Right cardiac atrium (tissue), 5 donors: ENCODE data around the gene TMEM163. TPM values are rescaled to one million over a fixed set of nuclear protein-coding genes. Genes with fewer than 3 reads are reported as not detected.
"Not testable (repeated sequence)": the region's sequence is repeated elsewhere in the genome, so short reads cannot be mapped to it uniquely, and the experiment has no call there.

Experiments
- ATAC-seq, 2 donors: fragments of 200-7000 bp; cut with Tn5 transposase; one replicate each; pipeline versions ENCODE4 v1.8.0 to v1.9.1; 2020; ENCODE audit warnings: moderate library complexity in 2 of 2, mild to moderate bottlenecking in 1 of 2
- DNase-seq, 3 donors: peaks; one replicate each; pipeline ENCODE4 v3.0.0-alpha.2; 2020
- H3K27ac ChIP-seq: one replicate; pipeline ENCODE4 v1.5.1; 2013; ENCODE audit warnings: mild to moderate bottlenecking, low read length, control low read depth, moderate library complexity
- H3K27me3 ChIP-seq: one replicate; pipeline ENCODE4 v1.6.1; 2013; ENCODE audit not compliant: control insufficient read depth, insufficient read depth
- H3K4me1 ChIP-seq: one replicate; pipeline ENCODE4 v1.6.1; 2013; ENCODE audit warnings: low read length; ENCODE audit not compliant: control insufficient read depth, insufficient read depth
- H3K4me3 ChIP-seq: one replicate; pipeline ENCODE4 v1.5.1; 2013; ENCODE audit warnings: low read length, control low read depth
- H3K9me3 ChIP-seq: one replicate; pipeline ENCODE4 v1.6.1; 2013; ENCODE audit warnings: low read length; ENCODE audit not compliant: control insufficient read depth
- WGBS: extraction: QIAGEN DNeasy Blood & Tissue Kit; methylation state at CpG from one replicate; pipeline ENCODE4 v1.1.7; 2013; 5-methylcytosine and 5-hydroxymethylcytosine counted together
- intact Hi-C, 4 donors: fragments of 100-400 bp; cut with DNase I; formaldehyde crosslinking; loops; one replicate each; pipeline versions ENCODE4 v1.11.0 to v1.14.0; 2022 to 2023
- polyA plus RNA-seq: library from polyadenylated mRNA; stranded (reverse); fragments of 200-250 nt; gene quantifications from one replicate; pipeline ENCODE4 v1.2.3, GENCODE V29; 2013
- total RNA-seq, 4 donors: library from RNA; stranded (reverse); fragmentation: NEBNext Ultra II Directional; extraction: Animal tissue kit (Norgen Biotek cat#: 25700); gene quantifications; one replicate each; pipeline ENCODE4 v1.2.1, GENCODE V29; 2021
- donor health status: healthy with polysubstance abuse.
- donor health status: DM: no; HTN: yes; CAD: no.
- donor health status: DM: no; HTN: no; CAD: no.
- donor health status: DM: no; HTN: yes; CAD: no; lungs with severe emphysema.
- donor health status: DM: yes; HTN: yes; CAD: no.

The TMEM163 gene
- total and polyA plus RNA-seq, 5 donors: 3.3 to 7.1 (median 4.9) TPM

DNA sequence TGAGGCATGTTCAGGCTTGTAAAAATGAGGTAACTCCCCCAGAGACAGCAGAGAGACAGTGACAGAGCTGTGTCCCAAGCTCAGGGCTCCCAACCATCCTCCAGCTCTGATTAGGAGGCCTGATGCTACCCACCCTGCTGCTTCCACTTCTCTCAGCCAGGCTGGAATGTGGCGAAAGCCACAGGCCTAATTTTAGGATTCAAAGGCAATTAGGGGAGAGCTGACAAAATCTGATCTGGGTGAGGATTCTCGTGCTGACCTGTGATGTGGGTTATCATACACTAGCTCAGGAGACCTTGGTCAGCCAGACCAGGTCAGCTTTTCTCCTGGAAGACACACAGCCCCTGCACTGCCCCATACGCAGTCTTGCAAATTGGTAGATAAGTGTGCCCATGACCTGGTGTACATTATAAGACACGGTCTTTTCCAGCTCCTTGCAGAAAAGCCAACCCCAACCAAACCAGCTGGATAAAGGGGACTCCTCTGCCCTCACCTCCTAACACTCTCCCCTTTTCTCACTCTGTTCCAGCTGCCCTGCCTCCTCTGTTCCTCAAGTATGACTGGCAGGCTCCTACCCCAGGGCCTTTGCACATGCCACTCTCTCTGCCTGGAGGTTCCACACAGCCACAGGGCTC lies 239.0 kb downstream of the TMEM163 start:
- H3K27me3 ChIP-seq: no peaks in the 10 kb centered on the region
- no peaks in the 10 kb centered on the region for H3K9me3 ChIP-seq
- 73% methylated on average over 4 of the region's 4 CpGs for WGBS
- DNase-seq (no peak), ATAC-seq (peak in 1 of 2 donors; percentile 22)
- no peak overlapping the region for H3K4me3 ChIP-seq
- H3K27ac ChIP-seq: no peak overlapping the region
- H3K4me1 ChIP-seq: peaks cover 4% of the 10 kb centered on the region
- intact Hi-C loops: no loop called here

DNA sequence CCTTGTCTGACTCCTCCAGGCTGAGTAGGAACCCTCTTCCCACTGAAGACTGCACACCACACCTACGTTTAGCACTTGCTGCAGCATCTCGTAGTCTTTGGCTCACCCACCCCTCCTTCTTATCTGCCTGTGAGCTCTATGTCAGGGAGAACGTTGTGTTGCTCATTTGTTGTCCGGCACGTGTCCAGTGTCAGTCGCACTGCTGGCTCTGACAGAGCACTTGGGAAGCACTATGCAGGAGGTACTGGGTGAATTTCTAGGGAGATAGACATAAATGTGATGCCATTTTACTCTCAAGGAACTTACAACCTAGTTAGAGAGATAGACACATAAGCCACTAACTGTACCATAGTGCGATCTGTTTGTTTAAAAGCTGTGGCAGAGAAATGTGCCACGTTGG lies 241.8 kb downstream of the TMEM163 start:
- intact Hi-C loops, H3K27ac ChIP-seq, H3K4me3 ChIP-seq, DNase-seq, H3K4me1 ChIP-seq, H3K27me3 ChIP-seq, H3K9me3 ChIP-seq: not testable (repeated sequence)
- WGBS: 63% methylated on average over 8 of the region's 8 CpGs
- peak in 1 of 2 donors; percentile 43 for ATAC-seq

DNA sequence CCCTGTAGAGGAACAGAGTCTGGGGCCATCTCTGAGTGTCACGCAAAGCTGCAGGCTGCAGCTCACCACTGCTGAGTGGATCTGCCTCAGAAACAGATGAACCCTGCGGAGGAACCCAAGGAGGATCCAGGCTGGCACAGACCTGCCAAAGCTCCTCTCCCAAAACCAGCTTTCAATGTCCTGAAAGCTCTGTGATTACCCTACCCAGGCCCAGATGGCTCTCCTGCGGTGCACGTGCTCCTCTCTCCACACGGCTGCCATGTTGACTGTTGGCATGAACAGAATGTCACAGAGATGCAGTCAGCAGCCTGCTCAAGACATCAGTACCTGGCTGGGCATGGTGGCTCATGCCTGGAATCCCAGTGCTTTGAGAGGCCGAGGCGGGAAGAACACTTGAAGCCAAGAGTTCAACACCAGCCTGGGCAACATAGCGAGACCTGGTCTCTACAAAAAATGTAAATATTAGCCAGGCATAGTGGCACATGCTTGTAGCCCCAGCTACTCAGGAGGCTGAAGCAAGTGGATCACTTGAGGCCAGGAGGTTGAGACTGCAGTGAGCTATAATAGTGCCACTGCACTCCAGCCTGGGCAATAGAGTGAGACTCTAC lies 248.1 kb downstream of the TMEM163 start:
- no peak overlapping the region for H3K27ac ChIP-seq
- no peaks in the 10 kb centered on the region for H3K9me3 ChIP-seq
- WGBS: 95% methylated on average over 8 of the region's 8 CpGs
- no peak for ATAC-seq
- H3K4me1 ChIP-seq: no peaks in the 10 kb centered on the region
- intact Hi-C loops: no loop called here
- DNase-seq: no peak
- H3K4me3 ChIP-seq: no peak overlapping the region
- H3K27me3 ChIP-seq: no peaks in the 10 kb centered on the region

DNA sequence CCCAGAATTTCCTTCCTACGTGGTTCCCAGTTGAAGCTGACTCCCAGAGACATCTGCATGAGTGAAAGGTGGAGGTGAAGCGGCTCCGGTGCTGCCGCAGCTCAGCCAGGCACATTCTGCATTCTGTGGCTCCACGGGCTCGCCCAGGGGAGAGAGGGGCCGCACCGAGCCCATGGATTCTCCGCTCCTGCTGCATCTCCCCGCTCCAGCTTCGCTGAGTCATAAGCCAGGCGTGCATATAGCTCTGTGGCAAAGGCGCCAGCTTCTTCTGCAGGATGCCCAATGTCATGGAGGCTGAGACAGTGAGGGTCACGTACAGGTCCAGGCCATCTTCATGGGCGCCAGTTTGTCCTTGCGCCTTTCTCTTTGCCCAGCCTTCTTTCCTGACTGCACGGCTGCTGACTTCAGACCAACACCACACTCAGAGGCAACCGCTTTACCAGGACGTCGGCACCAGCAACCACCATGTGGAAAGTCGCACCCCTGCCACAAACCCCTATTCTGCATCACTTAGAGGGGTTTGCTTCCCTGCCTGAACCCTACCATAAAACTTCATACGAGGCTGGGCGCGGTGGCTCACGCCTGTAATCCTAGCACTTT lies 249.2 kb downstream of the TMEM163 start:
- ATAC-seq (no peak), DNase-seq (no peak)
- Histone ChIP-seq H3K27me3 (no peaks in the 10 kb centered on the region), H3K9me3 (no peaks in the 10 kb centered on the region), H3K4me1 (no peaks in the 10 kb centered on the region), H3K4me3 (no peak overlapping the region), H3K27ac (no peak overlapping the region)
- WGBS: 94% methylated on average over 25 of the region's 25 CpGs
- intact Hi-C loops: loop anchor here in 2 of 4 donors (10.0 kb wide), 2 partner anchors 305 to 425 kb away; no protein-coding TSS in a partner anchor

DNA sequence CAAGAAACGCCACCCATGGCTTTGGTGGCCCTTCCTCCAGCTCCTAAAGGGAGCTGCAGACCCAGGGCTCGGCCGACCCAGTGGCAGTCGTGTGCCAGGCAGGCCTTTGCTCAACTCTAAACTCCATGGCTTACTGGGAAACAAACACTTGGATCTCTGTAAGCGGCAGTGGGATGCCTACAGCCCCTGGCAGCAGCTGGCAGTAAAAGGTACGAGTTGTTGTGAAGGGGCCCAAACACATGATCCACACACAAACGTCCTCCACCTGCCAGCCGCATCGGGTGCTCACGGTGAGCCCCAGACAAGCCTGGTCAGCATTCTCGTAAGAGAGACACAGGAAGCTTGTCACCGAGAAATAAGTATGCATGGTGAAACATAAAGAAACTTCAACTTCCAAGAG lies 250.0 kb downstream of the TMEM163 start:
- H3K9me3 ChIP-seq: no peaks in the 10 kb centered on the region
- no peak for ATAC-seq
- no peak overlapping the region for H3K4me3 ChIP-seq
- H3K27me3 ChIP-seq: no peaks in the 10 kb centered on the region
- DNase-seq: no peak
- WGBS: 90% methylated on average over 12 of the region's 12 CpGs
- no peak overlapping the region for H3K27ac ChIP-seq
- no peaks in the 10 kb centered on the region for H3K4me1 ChIP-seq
- intact Hi-C loops: loop anchor here in 2 of 4 donors (10.0 kb wide), 2 partner anchors 306 to 426 kb away; no protein-coding TSS in a partner anchor

DNA sequence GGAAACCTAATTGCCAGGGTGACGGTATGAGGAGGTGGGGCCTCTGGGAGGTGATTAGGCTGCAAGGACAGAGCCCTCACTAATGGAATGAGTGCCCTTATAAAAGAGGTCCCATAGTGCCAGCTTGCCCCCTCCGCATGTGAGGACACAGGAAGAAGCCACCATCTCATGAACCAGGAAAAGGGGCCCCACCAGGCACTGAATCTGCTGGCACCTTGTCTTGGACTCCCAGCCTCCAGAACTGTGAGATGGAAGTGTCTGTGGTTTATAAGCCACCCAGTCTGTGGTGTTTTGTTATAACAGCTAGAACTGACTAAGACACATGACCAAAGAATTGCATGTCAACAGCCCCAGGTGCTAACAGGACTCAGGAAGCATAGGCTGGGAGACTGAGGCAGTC lies 250.6 kb downstream of the TMEM163 start:
- intact Hi-C loops: loop anchor here in 2 of 4 donors (10.0 kb wide), 2 partner anchors 307 to 427 kb away; no protein-coding TSS in a partner anchor
- no peaks in the 10 kb centered on the region for H3K9me3 ChIP-seq
- no peak for DNase-seq
- 94% methylated on average over 2 of the region's 2 CpGs for WGBS
- no peaks in the 10 kb centered on the region for H3K27me3 ChIP-seq
- no peak overlapping the region for H3K4me3 ChIP-seq
- no peak for ATAC-seq
- H3K4me1 ChIP-seq: no peaks in the 10 kb centered on the region
- H3K27ac ChIP-seq: no peak overlapping the region

DNA sequence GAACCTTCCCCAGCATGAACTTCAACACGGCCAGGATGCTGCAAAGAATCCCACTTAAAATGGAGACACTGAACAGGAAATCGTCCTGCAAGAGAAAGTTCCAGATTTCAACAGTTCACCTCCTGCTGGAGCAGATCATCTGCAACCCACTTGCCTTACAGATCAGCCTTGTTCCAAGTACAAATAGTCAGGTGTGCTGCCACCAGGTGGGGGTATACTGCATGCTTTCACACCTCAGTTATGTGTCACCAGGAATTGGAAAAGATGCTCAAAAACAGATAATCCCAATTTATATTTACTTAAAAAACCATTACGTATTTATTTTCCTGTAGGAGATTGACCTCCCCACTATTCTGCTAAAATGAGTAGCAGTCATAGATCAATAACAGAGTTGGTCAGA lies 252.7 kb downstream of the TMEM163 start:
- H3K4me3 ChIP-seq: no peak overlapping the region
- no peaks in the 10 kb centered on the region for H3K27me3 ChIP-seq
- DNase-seq (no peak), ATAC-seq (no peak)
- intact Hi-C loops: loop anchor here in 2 of 4 donors (10.0 kb wide), 2 partner anchors 309 to 429 kb away; no protein-coding TSS in a partner anchor
- H3K27ac ChIP-seq: no peak overlapping the region
- WGBS: 65% methylated on average over 3 of the region's 3 CpGs
- no peaks in the 10 kb centered on the region for H3K9me3 ChIP-seq
- no peaks in the 10 kb centered on the region for H3K4me1 ChIP-seq

DNA sequence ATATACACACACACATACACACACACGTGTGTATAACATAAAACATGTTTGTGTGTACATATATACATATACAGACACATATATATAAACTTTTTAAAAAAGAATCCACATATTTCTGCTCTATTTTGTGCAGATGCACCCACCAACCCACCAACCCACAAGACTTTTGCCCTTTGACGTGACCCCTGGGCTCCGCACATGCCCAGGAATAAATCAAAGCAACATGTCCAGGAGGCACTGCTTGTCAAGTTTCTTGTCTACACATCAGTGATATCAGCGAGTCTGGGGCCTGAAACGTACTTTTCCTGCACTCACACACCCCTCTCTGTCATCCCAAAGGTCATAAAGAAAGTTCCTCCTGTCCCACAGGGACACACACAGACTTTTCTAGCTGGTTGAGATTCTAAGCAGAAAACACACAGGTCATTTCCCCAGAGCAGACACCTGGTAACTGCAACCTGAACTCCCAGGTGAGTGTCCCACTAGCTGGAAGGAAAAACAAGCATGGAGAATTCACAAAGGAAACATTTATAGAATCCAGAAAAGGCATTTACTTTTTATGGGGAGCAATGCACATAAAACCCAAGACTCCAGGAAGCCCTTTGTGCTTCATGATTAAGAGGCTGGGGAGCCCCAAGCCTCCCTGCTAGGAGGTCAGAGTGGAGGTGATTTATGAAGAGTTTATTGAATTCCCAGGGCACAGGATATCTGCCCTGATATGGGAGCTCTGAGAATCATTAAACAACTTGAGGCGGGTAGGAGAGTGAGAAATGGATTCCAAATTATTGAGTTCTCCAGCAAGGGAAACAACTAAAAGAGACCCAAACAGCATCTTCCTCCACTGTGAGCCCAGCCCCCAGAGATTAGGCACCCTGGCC lies 253.3 kb downstream of the TMEM163 start:
- Histone ChIP-seq H3K27ac (no peak overlapping the region), H3K4me1 (no peaks in the 10 kb centered on the region), H3K9me3 (no peaks in the 10 kb centered on the region), H3K27me3 (no peaks in the 10 kb centered on the region), H3K4me3 (no peak overlapping the region)
- intact Hi-C loops: loop anchor here in 2 of 4 donors (10.0 kb wide), 2 partner anchors 309 to 429 kb away; no protein-coding TSS in a partner anchor
- 73% methylated on average over 6 of the region's 6 CpGs for WGBS
- no peak for DNase-seq
- no peak for ATAC-seq

DNA sequence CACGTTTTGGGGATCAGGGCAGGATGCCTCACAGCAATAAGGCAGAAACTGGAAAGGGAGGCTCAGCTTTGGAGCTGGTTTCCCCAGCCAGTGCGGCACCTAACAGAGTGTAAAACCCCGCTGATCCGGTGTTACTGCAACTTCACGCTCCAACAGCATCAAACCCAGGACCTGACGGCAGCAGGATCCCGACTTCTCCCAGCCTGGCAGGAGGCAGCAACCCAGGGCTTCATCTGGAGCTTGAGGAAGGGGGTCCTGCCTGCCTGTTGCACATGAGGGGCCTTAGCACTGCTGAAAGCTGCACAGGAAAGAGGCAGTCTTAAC lies 255.1 kb downstream of the TMEM163 start:
- intact Hi-C loops: loop anchor here (5.0 to 10.0 kb wide), 5 partner anchors 311 to 439 kb away; no protein-coding TSS in a partner anchor
- no peak for ATAC-seq
- no peaks in the 10 kb centered on the region for H3K9me3 ChIP-seq
- no peak overlapping the region for H3K4me3 ChIP-seq
- H3K4me1 ChIP-seq: no peaks in the 10 kb centered on the region
- WGBS: 90% methylated on average over 7 of the region's 7 CpGs
- DNase-seq: no peak
- no peaks in the 10 kb centered on the region for H3K27me3 ChIP-seq
- H3K27ac ChIP-seq: no peak overlapping the region

DNA sequence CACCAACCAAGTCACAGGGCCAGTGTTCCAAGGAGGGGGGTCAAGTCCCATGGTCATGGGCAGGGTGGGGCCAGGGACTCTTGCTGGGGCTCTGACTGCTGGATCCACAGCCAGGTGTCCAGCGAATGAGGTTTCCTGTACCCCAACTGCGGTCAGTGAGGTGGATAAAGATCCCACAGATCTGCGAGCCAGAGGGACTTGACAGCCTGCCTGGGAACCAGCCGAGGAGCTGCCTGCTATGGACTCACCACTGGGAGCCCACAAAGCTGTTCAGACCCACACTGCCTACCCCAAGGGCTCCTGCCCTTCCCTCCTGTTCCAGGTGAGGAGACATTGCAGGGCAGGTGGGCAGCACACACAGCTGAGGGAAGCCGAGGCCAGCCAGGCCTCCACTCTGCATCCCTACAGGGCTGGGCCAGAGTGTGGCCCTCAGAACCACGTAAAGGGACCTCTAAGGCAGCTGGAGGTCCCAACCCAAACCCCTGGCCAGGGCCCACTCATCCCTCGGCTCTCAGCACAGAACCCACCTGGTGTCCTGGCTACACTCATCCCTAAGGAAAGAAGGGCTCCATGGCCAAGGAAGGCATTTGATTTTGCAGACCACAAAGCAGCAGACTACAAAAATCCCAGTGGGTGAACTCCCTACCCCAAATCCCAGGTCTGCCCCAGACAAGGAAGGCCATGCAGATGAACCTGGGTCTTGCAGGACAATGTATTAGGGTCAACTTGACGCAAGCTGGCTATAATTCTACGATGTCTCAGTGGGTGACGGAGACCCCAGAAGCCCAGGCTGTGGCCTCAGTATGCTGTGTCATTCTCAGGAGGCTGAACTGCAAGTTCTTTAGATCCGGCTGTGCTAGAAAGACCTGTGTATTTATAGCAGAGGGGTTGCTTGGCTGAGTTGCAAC lies 255.8 kb downstream of the TMEM163 start:
- Histone ChIP-seq H3K4me1 (no peaks in the 10 kb centered on the region), H3K27me3 (no peaks in the 10 kb centered on the region), H3K27ac (no peak overlapping the region), H3K9me3 (no peaks in the 10 kb centered on the region), H3K4me3 (no peak overlapping the region)
- no peak for DNase-seq
- no peak for ATAC-seq
- 94% methylated on average over 11 of the region's 11 CpGs for WGBS
- intact Hi-C loops: loop anchor here (5.0 to 10.0 kb wide), 5 partner anchors 312 to 439 kb away; no protein-coding TSS in a partner anchor
